GM23338 (cell line): ENCODE results near the gene PAPPA.

ENCODE experiments used
- CREB1 ChIP-seq: fragments of 250-450 bp; sonication (Bioruptor Pico); IDR thresholded peaks from 2 replicates; pipeline ENCODE4 v1.5.0; 2020; ENCODE audit warnings: low read depth, mild to moderate bottlenecking, moderate library complexity
- EZH2 ChIP-seq: fragments of 200-600 bp; sonication (generic); IDR thresholded peaks from one replicate; pipeline ENCODE4 v1.8.0; 2017; ENCODE audit warnings: antibody characterized with exemption, mild to moderate bottlenecking, low read depth; ENCODE audit not compliant: unreplicated experiment
- EZH2phosphoT487 ChIP-seq: fragments of 200-600 bp; sonication (generic); IDR thresholded peaks from one replicate; pipeline ENCODE4 v1.8.1; 2018; ENCODE audit warnings: antibody characterized with exemption; ENCODE audit not compliant: unreplicated experiment
- JUNB ChIP-seq: IDR thresholded peaks from one replicate; pipeline ENCODE4 v1.6.1; 2016; ENCODE audit warnings: antibody characterized with exemption; ENCODE audit not compliant: unreplicated experiment
- NANOG ChIP-seq: IDR thresholded peaks from 2 replicates; pipeline ENCODE4 v1.6.1; 2016; ENCODE audit warnings: antibody characterized with exemption, borderline replicate concordance
- POLR2AphosphoS5 ChIP-seq: IDR thresholded peaks from 2 replicates; pipeline ENCODE4 v1.6.1; 2016; ENCODE audit warnings: antibody characterized with exemption, low read depth
- STAT1 ChIP-seq: IDR thresholded peaks from one replicate; pipeline ENCODE4 v1.6.1; 2016; ENCODE audit warnings: antibody characterized with exemption; ENCODE audit not compliant: unreplicated experiment
- ZNF114 ChIP-seq: fragments of 250-450 bp; sonication (Bioruptor Pico); IDR thresholded peaks from 2 replicates; pipeline ENCODE4 v1.5.0; 2020; ENCODE audit warnings: mild to moderate bottlenecking, moderate library complexity
- ZNF331 ChIP-seq: fragments of 250-450 bp; sonication (Bioruptor Pico); IDR thresholded peaks from 2 replicates; pipeline ENCODE4 v1.5.0; 2020; ENCODE audit warnings: low read depth, mild to moderate bottlenecking, moderate library complexity
- TF ChIP-seq, protein P1 (sequence below), 2 experiments: fragments of 200-600 bp in 1 of 2; sonication (generic) in 1 of 2; conservative IDR thresholded peaks; 2 replicates each; pipeline versions ENCODE4 v1.5.1 to v1.6.1; 2016 to 2017; ENCODE audit warnings: antibody characterized with exemption in 2 of 2, low read depth in 2 of 2, mild to moderate bottlenecking in 2 of 2, moderate library complexity in 1 of 2
- TF ChIP-seq, protein P2 (sequence below): IDR thresholded peaks from 2 replicates; pipeline ENCODE4 v1.6.1; 2016; ENCODE audit warnings: antibody characterized with exemption
- TF ChIP-seq, protein P3 (sequence below): fragments of 250-450 bp; sonication (Bioruptor Pico); IDR thresholded peaks from 2 replicates; pipeline ENCODE4 v1.5.0; 2020; ENCODE audit warnings: mild to moderate bottlenecking, moderate library complexity
- TF ChIP-seq, protein P4 (sequence below): IDR thresholded peaks from one replicate; pipeline ENCODE4 v1.6.1; 2018; ENCODE audit warnings: antibody characterized with exemption; ENCODE audit not compliant: unreplicated experiment

DNA sequence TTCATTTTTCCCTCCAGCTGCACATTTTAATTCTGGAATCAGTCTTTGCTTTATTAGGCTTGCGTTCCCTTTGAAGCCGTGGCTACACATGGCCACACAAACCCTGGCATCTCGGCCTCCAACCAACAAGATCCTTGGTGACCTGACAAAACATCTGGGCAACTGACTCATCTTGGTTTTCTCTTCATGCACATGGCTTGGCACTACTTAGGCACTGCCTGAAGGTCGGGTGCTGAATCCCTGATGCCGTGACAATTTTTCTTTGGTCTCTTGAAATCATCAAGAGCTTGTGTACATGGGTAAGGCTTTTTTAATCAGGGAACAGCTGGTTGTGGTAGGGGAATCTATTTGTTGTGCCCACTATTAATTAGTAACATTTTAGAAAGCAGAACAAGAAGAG lies 16.0 kb upstream of the PAPPA start:
- TF ChIP-seq, protein P1, sequence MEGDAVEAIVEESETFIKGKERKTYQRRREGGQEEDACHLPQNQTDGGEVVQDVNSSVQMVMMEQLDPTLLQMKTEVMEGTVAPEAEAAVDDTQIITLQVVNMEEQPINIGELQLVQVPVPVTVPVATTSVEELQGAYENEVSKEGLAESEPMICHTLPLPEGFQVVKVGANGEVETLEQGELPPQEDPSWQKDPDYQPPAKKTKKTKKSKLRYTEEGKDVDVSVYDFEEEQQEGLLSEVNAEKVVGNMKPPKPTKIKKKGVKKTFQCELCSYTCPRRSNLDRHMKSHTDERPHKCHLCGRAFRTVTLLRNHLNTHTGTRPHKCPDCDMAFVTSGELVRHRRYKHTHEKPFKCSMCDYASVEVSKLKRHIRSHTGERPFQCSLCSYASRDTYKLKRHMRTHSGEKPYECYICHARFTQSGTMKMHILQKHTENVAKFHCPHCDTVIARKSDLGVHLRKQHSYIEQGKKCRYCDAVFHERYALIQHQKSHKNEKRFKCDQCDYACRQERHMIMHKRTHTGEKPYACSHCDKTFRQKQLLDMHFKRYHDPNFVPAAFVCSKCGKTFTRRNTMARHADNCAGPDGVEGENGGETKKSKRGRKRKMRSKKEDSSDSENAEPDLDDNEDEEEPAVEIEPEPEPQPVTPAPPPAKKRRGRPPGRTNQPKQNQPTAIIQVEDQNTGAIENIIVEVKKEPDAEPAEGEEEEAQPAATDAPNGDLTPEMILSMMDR (conservative IDR thresholded peaks at IDR 0.05; ENCODE audit: low read depth in 2 of 2) = no peak
- TF ChIP-seq POLR2AphosphoS5 (no peak), CREB1 (CRISPR knock-in tag) (no peak), EZH2phosphoT487 (no peak), EZH2 (no peak), STAT1 (no peak), ZNF331 (no peak), NANOG (no peak), JUNB (no peak), ZNF114 (CRISPR knock-in tag) (no peak)
- TF ChIP-seq, protein P2, sequence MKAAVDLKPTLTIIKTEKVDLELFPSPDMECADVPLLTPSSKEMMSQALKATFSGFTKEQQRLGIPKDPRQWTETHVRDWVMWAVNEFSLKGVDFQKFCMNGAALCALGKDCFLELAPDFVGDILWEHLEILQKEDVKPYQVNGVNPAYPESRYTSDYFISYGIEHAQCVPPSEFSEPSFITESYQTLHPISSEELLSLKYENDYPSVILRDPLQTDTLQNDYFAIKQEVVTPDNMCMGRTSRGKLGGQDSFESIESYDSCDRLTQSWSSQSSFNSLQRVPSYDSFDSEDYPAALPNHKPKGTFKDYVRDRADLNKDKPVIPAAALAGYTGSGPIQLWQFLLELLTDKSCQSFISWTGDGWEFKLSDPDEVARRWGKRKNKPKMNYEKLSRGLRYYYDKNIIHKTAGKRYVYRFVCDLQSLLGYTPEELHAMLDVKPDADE = no peak
- TF ChIP-seq, protein P3, sequence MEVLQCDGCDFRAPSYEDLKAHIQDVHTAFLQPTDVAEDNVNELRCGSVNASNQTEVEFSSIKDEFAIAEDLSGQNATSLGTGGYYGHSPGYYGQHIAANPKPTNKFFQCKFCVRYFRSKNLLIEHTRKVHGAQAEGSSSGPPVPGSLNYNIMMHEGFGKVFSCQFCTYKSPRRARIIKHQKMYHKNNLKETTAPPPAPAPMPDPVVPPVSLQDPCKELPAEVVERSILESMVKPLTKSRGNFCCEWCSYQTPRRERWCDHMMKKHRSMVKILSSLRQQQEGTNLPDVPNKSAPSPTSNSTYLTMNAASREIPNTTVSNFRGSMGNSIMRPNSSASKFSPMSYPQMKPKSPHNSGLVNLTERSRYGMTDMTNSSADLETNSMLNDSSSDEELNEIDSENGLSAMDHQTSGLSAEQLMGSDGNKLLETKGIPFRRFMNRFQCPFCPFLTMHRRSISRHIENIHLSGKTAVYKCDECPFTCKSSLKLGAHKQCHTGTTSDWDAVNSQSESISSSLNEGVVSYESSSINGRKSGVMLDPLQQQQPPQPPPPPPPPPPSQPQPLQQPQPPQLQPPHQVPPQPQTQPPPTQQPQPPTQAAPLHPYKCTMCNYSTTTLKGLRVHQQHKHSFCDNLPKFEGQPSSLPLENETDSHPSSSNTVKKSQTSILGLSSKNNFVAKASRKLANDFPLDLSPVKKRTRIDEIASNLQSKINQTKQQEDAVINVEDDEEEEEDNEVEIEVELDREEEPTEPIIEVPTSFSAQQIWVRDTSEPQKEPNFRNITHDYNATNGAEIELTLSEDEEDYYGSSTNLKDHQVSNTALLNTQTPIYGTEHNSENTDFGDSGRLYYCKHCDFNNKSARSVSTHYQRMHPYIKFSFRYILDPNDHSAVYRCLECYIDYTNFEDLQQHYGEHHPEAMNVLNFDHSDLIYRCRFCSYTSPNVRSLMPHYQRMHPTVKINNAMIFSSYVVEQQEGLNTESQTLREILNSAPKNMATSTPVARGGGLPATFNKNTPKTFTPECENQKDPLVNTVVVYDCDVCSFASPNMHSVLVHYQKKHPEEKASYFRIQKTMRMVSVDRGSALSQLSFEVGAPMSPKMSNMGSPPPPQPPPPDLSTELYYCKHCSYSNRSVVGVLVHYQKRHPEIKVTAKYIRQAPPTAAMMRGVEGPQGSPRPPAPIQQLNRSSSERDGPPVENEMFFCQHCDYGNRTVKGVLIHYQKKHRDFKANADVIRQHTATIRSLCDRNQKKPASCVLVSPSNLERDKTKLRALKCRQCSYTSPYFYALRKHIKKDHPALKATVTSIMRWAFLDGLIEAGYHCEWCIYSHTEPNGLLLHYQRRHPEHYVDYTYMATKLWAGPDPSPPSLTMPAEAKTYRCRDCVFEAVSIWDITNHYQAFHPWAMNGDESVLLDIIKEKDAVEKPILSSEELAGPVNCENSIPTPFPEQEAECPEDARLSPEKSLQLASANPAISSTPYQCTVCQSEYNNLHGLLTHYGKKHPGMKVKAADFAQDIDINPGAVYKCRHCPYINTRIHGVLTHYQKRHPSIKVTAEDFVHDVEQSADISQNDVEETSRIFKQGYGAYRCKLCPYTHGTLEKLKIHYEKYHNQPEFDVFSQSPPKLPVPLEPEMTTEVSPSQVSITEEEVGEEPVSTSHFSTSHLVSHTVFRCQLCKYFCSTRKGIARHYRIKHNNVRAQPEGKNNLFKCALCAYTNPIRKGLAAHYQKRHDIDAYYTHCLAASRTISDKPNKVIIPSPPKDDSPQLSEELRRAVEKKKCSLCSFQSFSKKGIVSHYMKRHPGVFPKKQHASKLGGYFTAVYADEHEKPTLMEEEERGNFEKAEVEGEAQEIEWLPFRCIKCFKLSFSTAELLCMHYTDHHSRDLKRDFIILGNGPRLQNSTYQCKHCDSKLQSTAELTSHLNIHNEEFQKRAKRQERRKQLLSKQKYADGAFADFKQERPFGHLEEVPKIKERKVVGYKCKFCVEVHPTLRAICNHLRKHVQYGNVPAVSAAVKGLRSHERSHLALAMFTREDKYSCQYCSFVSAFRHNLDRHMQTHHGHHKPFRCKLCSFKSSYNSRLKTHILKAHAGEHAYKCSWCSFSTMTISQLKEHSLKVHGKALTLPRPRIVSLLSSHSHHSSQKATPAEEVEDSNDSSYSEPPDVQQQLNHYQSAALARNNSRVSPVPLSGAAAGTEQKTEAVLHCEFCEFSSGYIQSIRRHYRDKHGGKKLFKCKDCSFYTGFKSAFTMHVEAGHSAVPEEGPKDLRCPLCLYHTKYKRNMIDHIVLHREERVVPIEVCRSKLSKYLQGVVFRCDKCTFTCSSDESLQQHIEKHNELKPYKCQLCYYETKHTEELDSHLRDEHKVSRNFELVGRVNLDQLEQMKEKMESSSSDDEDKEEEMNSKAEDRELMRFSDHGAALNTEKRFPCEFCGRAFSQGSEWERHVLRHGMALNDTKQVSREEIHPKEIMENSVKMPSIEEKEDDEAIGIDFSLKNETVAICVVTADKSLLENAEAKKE = no peak
- TF ChIP-seq, protein P4, sequence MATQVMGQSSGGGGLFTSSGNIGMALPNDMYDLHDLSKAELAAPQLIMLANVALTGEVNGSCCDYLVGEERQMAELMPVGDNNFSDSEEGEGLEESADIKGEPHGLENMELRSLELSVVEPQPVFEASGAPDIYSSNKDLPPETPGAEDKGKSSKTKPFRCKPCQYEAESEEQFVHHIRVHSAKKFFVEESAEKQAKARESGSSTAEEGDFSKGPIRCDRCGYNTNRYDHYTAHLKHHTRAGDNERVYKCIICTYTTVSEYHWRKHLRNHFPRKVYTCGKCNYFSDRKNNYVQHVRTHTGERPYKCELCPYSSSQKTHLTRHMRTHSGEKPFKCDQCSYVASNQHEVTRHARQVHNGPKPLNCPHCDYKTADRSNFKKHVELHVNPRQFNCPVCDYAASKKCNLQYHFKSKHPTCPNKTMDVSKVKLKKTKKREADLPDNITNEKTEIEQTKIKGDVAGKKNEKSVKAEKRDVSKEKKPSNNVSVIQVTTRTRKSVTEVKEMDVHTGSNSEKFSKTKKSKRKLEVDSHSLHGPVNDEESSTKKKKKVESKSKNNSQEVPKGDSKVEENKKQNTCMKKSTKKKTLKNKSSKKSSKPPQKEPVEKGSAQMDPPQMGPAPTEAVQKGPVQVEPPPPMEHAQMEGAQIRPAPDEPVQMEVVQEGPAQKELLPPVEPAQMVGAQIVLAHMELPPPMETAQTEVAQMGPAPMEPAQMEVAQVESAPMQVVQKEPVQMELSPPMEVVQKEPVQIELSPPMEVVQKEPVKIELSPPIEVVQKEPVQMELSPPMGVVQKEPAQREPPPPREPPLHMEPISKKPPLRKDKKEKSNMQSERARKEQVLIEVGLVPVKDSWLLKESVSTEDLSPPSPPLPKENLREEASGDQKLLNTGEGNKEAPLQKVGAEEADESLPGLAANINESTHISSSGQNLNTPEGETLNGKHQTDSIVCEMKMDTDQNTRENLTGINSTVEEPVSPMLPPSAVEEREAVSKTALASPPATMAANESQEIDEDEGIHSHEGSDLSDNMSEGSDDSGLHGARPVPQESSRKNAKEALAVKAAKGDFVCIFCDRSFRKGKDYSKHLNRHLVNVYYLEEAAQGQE = no peak
